Endothelial cell of umbilical vein (primary cell): ENCODE measurements around the gene QSOX2.

Source experiments
- EZH2 ChIP-seq: IDR thresholded peaks from 2 replicates; pipeline ENCODE4 v1.6.1; 2012; ENCODE audit warnings: borderline replicate concordance, low read depth, mild to moderate bottlenecking, moderate library complexity, low read length, inconsistent platforms; ENCODE audit not compliant: severe bottlenecking
- POLR2A ChIP-seq: IDR thresholded peaks from 2 replicates; pipeline ENCODE4 v1.6.1; 2012; ENCODE audit warnings: low read depth, mild to moderate bottlenecking, control low read depth, low read length
- POLR2AphosphoS5 ChIP-seq: IDR thresholded peaks from 2 replicates; pipeline ENCODE4 v1.6.1; 2012; ENCODE audit warnings: low read depth, mild to moderate bottlenecking, control low read depth, low read length, moderate library complexity; ENCODE audit not compliant: insufficient read depth
- TF ChIP-seq, protein P1 (sequence below), 2 donors: IDR thresholded peaks; 1 replicate in 1 of 2; 2 replicates in 1 of 2; pipeline ENCODE4 v1.5.1; 2011; ENCODE audit warnings: low read length in 2 of 2, mild to moderate bottlenecking in 2 of 2, moderate library complexity in 2 of 2, control low read depth in 1 of 2, inconsistent platforms in 1 of 2, low read depth in 1 of 2; ENCODE audit not compliant: insufficient read depth in 1 of 2; ENCODE audit errors: extremely low read depth in 1 of 2

DNA sequence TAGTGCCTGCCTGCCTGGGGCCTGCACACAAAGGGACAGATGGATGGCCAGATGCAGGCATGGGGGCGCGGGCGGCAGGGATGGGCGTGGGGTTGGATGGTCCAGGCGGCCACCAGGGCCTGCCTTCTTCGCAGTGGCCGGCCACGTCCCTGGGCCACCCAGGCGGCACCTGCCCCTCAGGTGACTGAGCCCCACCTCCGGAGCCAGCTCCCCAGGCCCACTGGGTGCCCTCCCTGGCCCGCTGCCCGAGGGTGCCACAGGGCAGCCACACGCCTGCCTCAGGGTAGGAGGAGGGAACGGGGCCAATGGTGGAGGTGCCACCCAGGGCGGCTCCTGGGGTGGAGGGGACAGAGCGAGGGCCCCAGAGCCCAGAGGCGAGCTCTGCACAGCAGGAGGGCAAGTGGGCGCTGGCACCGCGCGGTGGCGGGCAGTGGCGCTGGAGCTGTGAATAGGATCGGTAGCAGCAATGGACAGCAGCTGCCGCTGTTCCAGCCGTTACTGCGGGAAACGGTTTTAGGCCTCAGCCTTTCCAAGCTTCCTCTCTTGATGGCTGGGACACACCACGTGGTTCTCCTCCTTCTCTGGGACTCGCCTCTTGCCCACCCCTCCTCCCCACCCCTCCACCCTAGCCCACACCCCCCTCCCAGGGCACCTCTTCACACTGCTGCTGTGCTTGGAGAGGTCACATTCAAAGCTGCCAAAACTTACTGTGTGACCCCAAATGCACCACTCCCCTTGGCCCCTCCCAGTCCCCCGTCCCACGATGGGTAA, 59.8 kb downstream of the QSOX2 start:
- TF ChIP-seq, protein P1, sequence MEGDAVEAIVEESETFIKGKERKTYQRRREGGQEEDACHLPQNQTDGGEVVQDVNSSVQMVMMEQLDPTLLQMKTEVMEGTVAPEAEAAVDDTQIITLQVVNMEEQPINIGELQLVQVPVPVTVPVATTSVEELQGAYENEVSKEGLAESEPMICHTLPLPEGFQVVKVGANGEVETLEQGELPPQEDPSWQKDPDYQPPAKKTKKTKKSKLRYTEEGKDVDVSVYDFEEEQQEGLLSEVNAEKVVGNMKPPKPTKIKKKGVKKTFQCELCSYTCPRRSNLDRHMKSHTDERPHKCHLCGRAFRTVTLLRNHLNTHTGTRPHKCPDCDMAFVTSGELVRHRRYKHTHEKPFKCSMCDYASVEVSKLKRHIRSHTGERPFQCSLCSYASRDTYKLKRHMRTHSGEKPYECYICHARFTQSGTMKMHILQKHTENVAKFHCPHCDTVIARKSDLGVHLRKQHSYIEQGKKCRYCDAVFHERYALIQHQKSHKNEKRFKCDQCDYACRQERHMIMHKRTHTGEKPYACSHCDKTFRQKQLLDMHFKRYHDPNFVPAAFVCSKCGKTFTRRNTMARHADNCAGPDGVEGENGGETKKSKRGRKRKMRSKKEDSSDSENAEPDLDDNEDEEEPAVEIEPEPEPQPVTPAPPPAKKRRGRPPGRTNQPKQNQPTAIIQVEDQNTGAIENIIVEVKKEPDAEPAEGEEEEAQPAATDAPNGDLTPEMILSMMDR (IDR thresholded peaks at IDR 0.05; ENCODE audit: extremely low read depth in 1 of 2, insufficient read depth in 1 of 2, low read depth in 1 of 2, low read length in 2 of 2), result no peak
- TF ChIP-seq POLR2A (no peak), POLR2AphosphoS5 (no peak), EZH2 (no peak)
